SH-SY5Y (cell line): ENCODE data around the gene HHIP.

Experiments
- GATA2 ChIP-seq: IDR thresholded peaks from 2 replicates; pipeline ENCODE4 v1.6.1; 2011; ENCODE audit warnings: mild to moderate bottlenecking, low read depth, low read length
- GATA3 ChIP-seq: IDR thresholded peaks from 2 replicates; pipeline ENCODE4 v1.6.1; 2011; ENCODE audit warnings: low read depth, mild to moderate bottlenecking, low read length, moderate library complexity

- TF ChIP-seq GATA2: no peak
- TF ChIP-seq GATA3: no peak
These were observed 2.1 kb downstream of the HHIP start for GRCh38 chr4:144648042-144648441.
